Left ventricle myocardium inferior (tissue), 1 donor: ENCODE data around the gene PPP2R2C. TPM values are rescaled to one million over a fixed set of nuclear protein-coding genes. Genes with fewer than 3 reads are reported as not detected.

ENCODE experiments used
- DNase-seq: peaks from one replicate; pipeline ENCODE4 v3.0.0-alpha.2; 2020
- H3K27ac ChIP-seq: fragments of 200-600 bp; replicated peaks from 2 replicates; pipeline ENCODE4 v1.8.0; 2021
- H3K27me3 ChIP-seq: fragments of 200-600 bp; 2 replicates; pipeline ENCODE4 v1.8.0; 2021; ENCODE audit warnings: low read depth
- H3K36me3 ChIP-seq: fragments of 200-600 bp; 2 replicates; pipeline ENCODE4 v1.8.0; 2021
- H3K4me1 ChIP-seq: fragments of 200-600 bp; 2 replicates; pipeline ENCODE4 v1.8.0; 2021
- H3K4me3 ChIP-seq: fragments of 200-600 bp; 2 replicates; pipeline ENCODE4 v1.8.0; 2021; ENCODE audit warnings: mild to moderate bottlenecking, moderate library complexity
- H3K9me3 ChIP-seq: fragments of 200-600 bp; replicated peaks from 2 replicates; pipeline ENCODE4 v1.8.0; 2021
- CTCF ChIP-seq: fragments of 200-600 bp; IDR thresholded peaks from 2 replicates; pipeline ENCODE4 v1.8.0; 2021; ENCODE audit warnings: antibody characterized with exemption, mild to moderate bottlenecking, borderline replicate concordance
- intact Hi-C: fragments of 100-400 bp; cut with micrococcal nuclease; formaldehyde crosslinking; loops from one replicate; pipeline ENCODE4 v1.11.0; 2022
- total RNA-seq: library from RNA; stranded (reverse); fragmentation: NEBNext Ultra II Directional; extraction: Animal tissue kit (Norgen Biotek cat#: 25700); gene quantifications from one replicate; pipeline ENCODE4 v1.2.1, GENCODE V29; 2021
- donor health status: DM: no; HTN: yes; CAD: no; lungs with severe emphysema.

The PPP2R2C gene
- total RNA-seq, 1 donor from 2014 or later, result 9.7 TPM

GRCh38 chr4:6321361-6321760, 151.1 kb downstream of the PPP2R2C start:
- intact Hi-C loops, result no loop called here
- Histone ChIP-seq H3K9me3 (peaks cover 7% of the 10 kb centered on the region), H3K36me3 (no peaks in the 10 kb centered on the region), H3K27ac (no peak overlapping the region), H3K4me1 (peaks cover 13% of the 10 kb centered on the region), H3K27me3 (peaks cover 3% of the 10 kb centered on the region), H3K4me3 (no peak overlapping the region)
- DNase-seq, result no peak
- TF ChIP-seq CTCF, result no peak

GRCh38 chr4:6320663-6321062, 151.8 kb downstream of the PPP2R2C start:
- TF ChIP-seq CTCF, result no peak
- Histone ChIP-seq H3K27ac (no peak overlapping the region), H3K4me1 (peaks cover 9% of the 10 kb centered on the region), H3K27me3 (peaks cover 3% of the 10 kb centered on the region), H3K36me3 (no peaks in the 10 kb centered on the region), H3K9me3 (peaks cover 7% of the 10 kb centered on the region), H3K4me3 (no peak overlapping the region)
- no peak for DNase-seq
- intact Hi-C loops, result no loop called here

- Histone ChIP-seq H3K27me3 (peaks cover 3% of the 10 kb centered on the region), H3K4me3 (no peak overlapping the region), H3K27ac (no peak overlapping the region), H3K9me3 (peaks cover 7% of the 10 kb centered on the region), H3K36me3 (no peaks in the 10 kb centered on the region), H3K4me1 (peaks cover 5% of the 10 kb centered on the region)
- TF ChIP-seq CTCF, result no peak
- no peak for DNase-seq
- intact Hi-C loops, result no loop called here
These were observed 152.8 kb downstream of the PPP2R2C start for GRCh38 chr4:6319530-6320150.

DNA sequence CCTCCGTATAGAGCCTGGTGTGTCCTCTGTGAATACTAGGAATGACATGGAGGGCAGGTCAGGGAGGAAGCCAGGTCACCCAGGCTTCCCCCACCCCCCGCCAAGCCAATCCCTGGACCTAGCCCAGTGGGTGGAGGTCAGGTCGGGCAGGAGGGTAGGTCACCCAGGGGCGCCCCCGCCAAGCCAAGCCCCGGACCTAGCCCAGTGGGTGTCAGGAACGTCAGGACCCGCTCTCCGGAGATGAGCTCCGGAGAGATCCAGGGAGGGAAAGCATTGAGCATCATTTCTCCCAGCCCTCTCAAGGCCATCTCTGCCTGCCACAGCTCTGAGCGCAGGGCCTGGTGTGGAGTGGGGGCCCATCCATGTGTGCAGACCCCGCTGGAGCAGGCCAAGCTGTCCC, 154.2 kb downstream of the PPP2R2C start:
- Histone ChIP-seq H3K9me3 (peaks cover 7% of the 10 kb centered on the region), H3K4me1 (no peaks in the 10 kb centered on the region), H3K4me3 (no peak overlapping the region), H3K36me3 (no peaks in the 10 kb centered on the region), H3K27me3 (peaks cover 3% of the 10 kb centered on the region), H3K27ac (no peak overlapping the region)
- intact Hi-C loops, result no loop called here
- TF ChIP-seq CTCF, result no peak
- no peak for DNase-seq

DNA sequence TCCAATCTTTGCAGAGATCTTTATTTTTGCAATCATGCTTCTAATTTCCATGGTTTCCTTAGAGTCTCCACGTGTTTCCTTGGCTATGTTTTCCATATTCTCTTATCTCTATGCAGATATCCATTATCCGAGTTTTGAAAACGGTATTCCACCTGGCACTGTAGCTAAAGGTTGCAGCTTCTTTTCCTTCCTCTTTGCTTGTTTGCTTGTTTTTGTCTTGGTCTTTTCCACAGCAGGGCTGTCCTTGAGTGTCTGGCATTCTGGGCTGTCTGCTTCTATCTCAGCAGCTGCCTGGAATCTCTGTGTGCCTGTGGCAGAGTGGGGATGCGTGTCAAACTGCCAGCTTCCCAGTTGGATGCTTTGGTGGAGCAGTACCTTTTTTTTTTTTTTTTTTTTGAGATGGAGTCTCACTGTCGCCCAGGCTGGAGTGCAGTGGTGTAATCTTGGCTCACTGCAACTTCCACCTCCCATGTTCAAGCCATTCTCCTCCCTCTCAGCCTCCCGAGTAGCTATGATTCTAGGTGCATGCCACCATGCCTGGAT, 155.9 kb downstream of the PPP2R2C start:
- Histone ChIP-seq H3K36me3 (no peaks in the 10 kb centered on the region), H3K27ac (no peak overlapping the region), H3K4me1 (no peaks in the 10 kb centered on the region), H3K4me3 (no peak overlapping the region), H3K9me3 (peaks cover 7% of the 10 kb centered on the region), H3K27me3 (peaks cover 3% of the 10 kb centered on the region)
- intact Hi-C loops, result no loop called here
- no peak for TF ChIP-seq CTCF
- DNase-seq, result no peak
